ENCODE data around the gene COL4A1.

The COL4A1 gene

GRCh38 chr13:110336681-110337080, 29.7 kb upstream of the COL4A1 start:
- H3K4me3 ChIP-seq (ENCODE audit: low read depth, low read length) = no peak overlapping the region
- TF ChIP-seq CTCF (IDR thresholded peaks at IDR 0.05; ENCODE audit: insufficient read depth, low read depth, low read length, missing control alignments) = no peak
- DNase-seq (ENCODE audit: low read depth) = no peak

GRCh38 chr13:110336108-110336507, 29.2 kb upstream of the COL4A1 start:
- DNase-seq (ENCODE audit: low read depth) = no peak
- no peak for TF ChIP-seq CTCF (IDR thresholded peaks at IDR 0.05; ENCODE audit: insufficient read depth, low read depth, low read length, missing control alignments)
- no peak overlapping the region for H3K4me3 ChIP-seq (ENCODE audit: low read depth, low read length)

GRCh38 chr13:110334841-110335490, 28.0 kb upstream of the COL4A1 start:
- no peak for DNase-seq (ENCODE audit: low read depth)
- no peak for TF ChIP-seq CTCF (IDR thresholded peaks at IDR 0.05; ENCODE audit: insufficient read depth, low read depth, low read length, missing control alignments)
- H3K4me3 ChIP-seq (ENCODE audit: low read depth, low read length) = no peak overlapping the region

- DNase-seq (ENCODE audit: low read depth) = no peak
- no peak overlapping the region for H3K4me3 ChIP-seq (ENCODE audit: low read depth, low read length)
- TF ChIP-seq CTCF (IDR thresholded peaks at IDR 0.05; ENCODE audit: insufficient read depth, low read depth, low read length, missing control alignments) = no peak
Observed at GRCh38 chr13:110334256-110334655, 27.3 kb upstream of the COL4A1 start.

GRCh38 chr13:110333837-110334236, 26.9 kb upstream of the COL4A1 start:
- TF ChIP-seq CTCF (IDR thresholded peaks at IDR 0.05; ENCODE audit: insufficient read depth, low read depth, low read length, missing control alignments) = no peak
- H3K4me3 ChIP-seq (ENCODE audit: low read depth, low read length) = no peak overlapping the region
- DNase-seq (ENCODE audit: low read depth) = no peak

GRCh38 chr13:110332750-110333149, 25.8 kb upstream of the COL4A1 start:
- H3K4me3 ChIP-seq (ENCODE audit: low read depth, low read length) = no peak overlapping the region
- no peak for TF ChIP-seq CTCF (IDR thresholded peaks at IDR 0.05; ENCODE audit: insufficient read depth, low read depth, low read length, missing control alignments)
- no peak for DNase-seq (ENCODE audit: low read depth)

GRCh38 chr13:110331362-110331761, 24.4 kb upstream of the COL4A1 start:
- DNase-seq (ENCODE audit: low read depth) = no peak
- H3K4me3 ChIP-seq (ENCODE audit: low read depth, low read length) = no peak overlapping the region
- no peak for TF ChIP-seq CTCF (IDR thresholded peaks at IDR 0.05; ENCODE audit: insufficient read depth, low read depth, low read length, missing control alignments)
